Myocyte (in vitro differentiated cells): ENCODE measurements around the gene AAMP. TPM values are rescaled to one million over a fixed set of nuclear protein-coding genes. Genes with fewer than 3 reads are reported as not detected.

Experiments used
- DNase-seq: peaks from one replicate; pipeline ENCODE4 v3.0.0-alpha.2; 2012; ENCODE audit warnings: low read depth
- total RNA-seq: library from RNA; depleted of rRNA; stranded (reverse); fragments of >200 nt; gene quantifications from 2 replicates; pipeline ENCODE4 v1.2.3, GENCODE V29; 2014

AAMP gene
- total RNA-seq, 1 donor from 2014 or later: 198 TPM

GRCh38 chr2:218294430-218295022 is 24.6 kb upstream of the AAMP start:
- DNase-seq: no peak

- no peak for DNase-seq
Observed at GRCh38 chr2:218293715-218294429, 23.9 kb upstream of the AAMP start.

- peak; percentile 79 for DNase-seq
Observed at GRCh38 chr2:218292048-218293014, 22.4 kb upstream of the AAMP start, which contains the start of gene TMBIM1. TMBIM1 (minus strand) TSS chr2:218292503; CDS start chr2:218282141, 10,362 bp downstream.

GRCh38 chr2:218291318-218292047 is 21.5 kb upstream of the AAMP start:
- no peak for DNase-seq

GRCh38 chr2:218290316-218291261 is 20.7 kb upstream of the AAMP start:
- no peak for DNase-seq

GRCh38 chr2:218289639-218290315 is 19.8 kb upstream of the AAMP start:
- DNase-seq: peak; percentile 46

GRCh38 chr2:218286570-218287459 is 16.9 kb upstream of the AAMP start:
- peak; percentile 98 for DNase-seq

GRCh38 chr2:218285604-218286003 is 15.7 kb upstream of the AAMP start:
- peak; percentile 78 for DNase-seq

- DNase-seq: peak; percentile 88
Observed at GRCh38 chr2:218284106-218284811, 14.3 kb upstream of the AAMP start.

GRCh38 chr2:218282173-218282991 is 12.4 kb upstream of the AAMP start:
- DNase-seq: peak; percentile 96

GRCh38 chr2:218281449-218281848 is 11.5 kb upstream of the AAMP start:
- DNase-seq: peak; percentile 74

GRCh38 chr2:218280260-218280870 is 10.4 kb upstream of the AAMP start:
- no peak for DNase-seq

- no peak for DNase-seq
Observed at GRCh38 chr2:218278531-218279360, 8.8 kb upstream of the AAMP start.

- DNase-seq: no peak
Observed at GRCh38 chr2:218277921-218278320, 8.0 kb upstream of the AAMP start.
